K562 (cell line): ENCODE measurements around the gene B3GALNT1. TPM values are rescaled to one million over a fixed set of nuclear protein-coding genes. Genes with fewer than 3 reads are reported as not detected.

Experiments
- ATAC-seq: fragments of 200-7000 bp; cut with Tn5 transposase; 3 replicates; pipeline ENCODE4 v1.9.1; 2020; ENCODE audit warnings: moderate library complexity
- Bru-seq: library from RNA; stranded (reverse); fragments of 400-500 nt; gene quantifications from one replicate; lab custom pipeline; 2021; lab: Mats Ljungman, UMichigan
- BruChase-seq, 2 experiments: library from RNA; stranded (reverse); fragments of 400-500 nt; gene quantifications; one replicate each; lab custom pipeline; 2021; lab: Mats Ljungman, UMichigan
- BruUV-seq: library from RNA; stranded (reverse); fragments of 400-500 nt; replicated peaks from 2 replicates; lab custom pipeline; 2021; lab: Mats Ljungman, UMichigan
- CTCF ChIA-PET: fragments of 300-600 bp; formaldehyde crosslinking; extraction: SDS; loops from one replicate; lab custom pipeline; 2021; ENCODE audit warnings: low intra/inter-chr PET ratio; lab: Yijun Ruan, JAX
- POLR2A ChIA-PET: fragments of 300-600, 350-650 bp; sonication (Branson Sonifier 250); formaldehyde crosslinking; extraction: SDS; loops from one replicate; lab custom pipeline; 2021; ENCODE audit warnings: antibody characterized with exemption, inconsistent platforms; lab: Yijun Ruan, JAX
- DNase-seq, 4 experiments: peaks; one replicate each; pipeline versions ENCODE4 v3.0.0 to v3.0.0-alpha.2; 2011 to 2018; ENCODE audit warnings: low spot score in 3 of 4, mixed read lengths in 3 of 4; ENCODE audit errors: extremely low read depth in 1 of 4
- FAIRE-seq: peaks from 2 replicates; lab custom pipeline; 2011; peaks lifted over from hg19 to GRCh38; lab: Jason Lieb, UNC
- H2AFZ ChIP-seq: 2 replicates; pipeline ENCODE4 v1.6.0; 2011; ENCODE audit warnings: low read depth, low read length, control low read depth, inconsistent platforms
- H3K27ac ChIP-seq: fragments of 200-600 bp; 3 replicates; pipeline ENCODE4 v1.8.0; 2011; ENCODE audit warnings: low read depth, mild to moderate bottlenecking, control low read depth, inconsistent platforms, low read length, moderate library complexity, mixed read lengths; ENCODE audit errors: extremely low read depth
- H3K27me3 ChIP-seq, 2 experiments: fragments of 300-600 bp in 1 of 2; 2 replicates in 1 of 2; 3 replicates in 1 of 2; pipeline versions ENCODE4 v1.6.0 to v1.8.0; 2011; ENCODE audit warnings: inconsistent platforms in 2 of 2, low read length in 2 of 2, mild to moderate bottlenecking in 1 of 2, mixed read lengths in 1 of 2, moderate library complexity in 1 of 2; ENCODE audit not compliant: control insufficient read depth in 2 of 2, insufficient read depth in 2 of 2
- H3K36me3 ChIP-seq: fragments of 300-600 bp; 3 replicates; pipeline ENCODE4 v1.8.0; 2011; ENCODE audit warnings: mild to moderate bottlenecking, low read length, inconsistent platforms; ENCODE audit not compliant: control insufficient read depth, insufficient read depth
- H3K4me1 ChIP-seq, 2 experiments: fragments of 200-600 bp in 1 of 2; replicated peaks in 1 of 2; 2 replicates in 1 of 2; 3 replicates in 1 of 2; pipeline versions ENCODE4 v1.5.1 to v1.8.0; 2011; ENCODE audit warnings: inconsistent platforms in 2 of 2, low read length in 2 of 2, mild to moderate bottlenecking in 1 of 2, mixed read lengths in 1 of 2, moderate library complexity in 1 of 2; ENCODE audit not compliant: control insufficient read depth in 2 of 2, insufficient read depth in 2 of 2
- H3K4me2 ChIP-seq: 2 replicates; pipeline ENCODE4 v1.6.1; 2011; ENCODE audit warnings: low read length, control low read depth, inconsistent platforms, mixed read lengths; ENCODE audit not compliant: insufficient read depth
- H3K4me3 ChIP-seq: fragments of 200-600 bp; sonication (generic), shearing (Covaris generic); 2 replicates; pipeline ENCODE4 v1.5.1; 2016; ENCODE audit warnings: control low read depth, inconsistent platforms
- H3K79me2 ChIP-seq: fragments of 200-600 bp; 3 replicates; pipeline ENCODE4 v1.8.0; 2011; ENCODE audit warnings: low read length, inconsistent platforms; ENCODE audit not compliant: control insufficient read depth, insufficient read depth
- H3K9ac ChIP-seq, 2 experiments: 2 replicates each; pipeline versions ENCODE4 v1.6.0 to v1.6.1; 2011; ENCODE audit warnings: low read depth in 2 of 2, low read length in 2 of 2, control low read depth in 1 of 2, inconsistent platforms in 1 of 2, mild to moderate bottlenecking in 1 of 2, mixed read lengths in 1 of 2; ENCODE audit not compliant: insufficient read depth in 1 of 2
- H3K9me1 ChIP-seq: one replicate; pipeline ENCODE4 v1.6.0; 2011; ENCODE audit warnings: inconsistent platforms, mild to moderate bottlenecking, low read length, moderate library complexity; ENCODE audit not compliant: control insufficient read depth, insufficient read depth
- H3K9me3 ChIP-seq: replicated peaks from 2 replicates; pipeline ENCODE4 v1.5.1; 2011; ENCODE audit warnings: low read depth, low read length, inconsistent platforms; ENCODE audit not compliant: control insufficient read depth, insufficient read depth
- H4K20me1 ChIP-seq: replicated peaks from 2 replicates; pipeline ENCODE4 v1.6.1; 2011; ENCODE audit warnings: low read length, inconsistent platforms, mixed read lengths; ENCODE audit not compliant: control insufficient read depth, insufficient read depth
- ADNP ChIP-seq: fragments of 200-800 bp; sonication (Bioruptor generic); IDR thresholded peaks from 2 replicates; pipeline ENCODE4 v1.6.1; 2016; ENCODE audit warnings: missing genetic modification characterization, missing compliant biosample characterization
- CXXC5 ChIP-seq: fragments of 250-450 bp; sonication (Bioruptor Pico); IDR thresholded peaks from 2 replicates; pipeline ENCODE4 v1.8.0; 2022; ENCODE audit warnings: inconsistent platforms, mild to moderate bottlenecking, moderate library complexity
- L3MBTL2 ChIP-seq: fragments of 450-650 bp; IDR thresholded peaks from 2 replicates; pipeline ENCODE4 v1.6.1; 2016; ENCODE audit warnings: mild to moderate bottlenecking, moderate library complexity
- POLR2G ChIP-seq: fragments of 200-400 bp; formaldehyde crosslinking; IDR thresholded peaks from 2 replicates; pipeline ENCODE4 v1.6.1; 2017; ENCODE audit warnings: low read depth, mild to moderate bottlenecking, antibody characterized with exemption, low read length, moderate library complexity
- RBFOX2 ChIP-seq: fragments of 200-400 bp; formaldehyde crosslinking; IDR thresholded peaks from 2 replicates; pipeline ENCODE4 v1.6.1; 2017; ENCODE audit warnings: low read depth, mild to moderate bottlenecking, low read length, moderate library complexity
- ZNF551 ChIP-seq: fragments of 250-450 bp; sonication (Bioruptor Pico); IDR thresholded peaks from 2 replicates; pipeline ENCODE4 v1.5.0; 2021; ENCODE audit warnings: mild to moderate bottlenecking, moderate library complexity
- WGBS: fragments of 100-300 bp; shearing (Covaris generic); methylation state at CpG from one replicate; pipeline ENCODE4 v1.1.6; 2016; ENCODE audit warnings: low coverage, mixed read lengths; ENCODE audit not compliant: insufficient coverage; ENCODE audit errors: missing lambda C conversion rate; 5-methylcytosine and 5-hydroxymethylcytosine counted together
- in situ Hi-C: fragments of 300-500 bp; cut with MboI; formaldehyde crosslinking; loops from 4 replicates; pipeline ENCODE4 v1.15.0; 2018; ENCODE audit warnings: inconsistent platforms, mixed read lengths
- intact Hi-C: fragments of 100-400 bp; cut with micrococcal nuclease; formaldehyde crosslinking; loops from 2 replicates; pipeline ENCODE4 v1.14.2; 2022
- long read RNA-seq, 3 experiments: library from polyadenylated mRNA in 2 of 3; library from RNA in 1 of 3; unstranded in 2 of 3; stranded (forward) in 1 of 3; transcript quantifications; one replicate each; pipeline ENCODE4 v2.0.0, GENCODE V29; 2019 to 2022
- polyA minus RNA-seq, 3 experiments: library from RNA; depleted of rRNA, polyadenylated mRNA; stranded (reverse); fragments of >200 nt; gene quantifications; 2 replicates each; pipeline ENCODE4 v1.2.3, GENCODE V29; 2011
- polyA plus RNA-seq, 8 experiments: library from polyadenylated mRNA; depleted of rRNA in 4 of 8; stranded (reverse) in 5 of 8; unstranded in 3 of 8; fragments of >200 nt; fragmentation: Nextera tagmentation in 2 of 8; fragmentation: Illumina TruSeq in 1 of 8; extraction: Ambion mirVana in 2 of 8; extraction: Trizol in 1 of 8; gene quantifications; 2 replicates each; pipeline versions ENCODE4 v1.2.1 to v1.2.3, GENCODE V29; 2011 to 2014; ENCODE audit warnings: inconsistent platforms in 1 of 8, missing spikeins in 1 of 8
- total RNA-seq, 7 experiments: library from RNA; depleted of rRNA in 6 of 7; stranded (reverse); fragments of >200 nt in 6 of 7; fragmentation: Illumina TruSeq in 2 of 7; extraction: Trizol in 2 of 7; gene quantifications; 2 replicates each; pipeline versions ENCODE4 v1.2.1 to v1.2.3, GENCODE V29; 2011 to 2021; ENCODE audit warnings: low replicate concordance in 1 of 7
- TF ChIP-seq, protein P1 (sequence below): fragments of 250-450 bp; sonication (Bioruptor Pico); IDR thresholded peaks from 2 replicates; pipeline ENCODE4 v1.5.0; 2020; ENCODE audit warnings: mild to moderate bottlenecking, borderline replicate concordance
- TF ChIP-seq, protein P2 (sequence below), 2 experiments: IDR thresholded peaks; 2 replicates each; pipeline ENCODE4 v1.6.1; 2011; ENCODE audit warnings: borderline replicate concordance in 1 of 2, control low read depth in 1 of 2, low read depth in 1 of 2, low read length in 1 of 2, mild to moderate bottlenecking in 1 of 2, mixed read lengths in 1 of 2, moderate library complexity in 1 of 2; ENCODE audit not compliant: insufficient read depth in 1 of 2, insufficient read length in 1 of 2, poor library complexity in 1 of 2, severe bottlenecking in 1 of 2; ENCODE audit errors: extremely low read depth in 1 of 2

B3GALNT1 gene, protein sequence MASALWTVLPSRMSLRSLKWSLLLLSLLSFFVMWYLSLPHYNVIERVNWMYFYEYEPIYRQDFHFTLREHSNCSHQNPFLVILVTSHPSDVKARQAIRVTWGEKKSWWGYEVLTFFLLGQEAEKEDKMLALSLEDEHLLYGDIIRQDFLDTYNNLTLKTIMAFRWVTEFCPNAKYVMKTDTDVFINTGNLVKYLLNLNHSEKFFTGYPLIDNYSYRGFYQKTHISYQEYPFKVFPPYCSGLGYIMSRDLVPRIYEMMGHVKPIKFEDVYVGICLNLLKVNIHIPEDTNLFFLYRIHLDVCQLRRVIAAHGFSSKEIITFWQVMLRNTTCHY
- total RNA-seq (2011; cell fraction: chromatin; rRNA removed; ENCODE audit: low replicate concordance), result 0.90 and 1.7 TPM in 2 replicates
- 1.3 and 2.0 TPM in 2 replicates for total RNA-seq (2011; cell fraction: nucleolus; rRNA removed)
- 2.0 and 4.6 TPM in 2 replicates for total RNA-seq (2011; cell fraction: nucleoplasm; rRNA removed)
- total RNA-seq (2014; rRNA removed), result 1.5 and 1.6 TPM in 2 replicates
- total RNA-seq (2014; rRNA removed; fragmentation: Illumina TruSeq; extraction: Trizol), result 1.2 and 1.4 TPM in 2 replicates
- total RNA-seq (2015; rRNA removed; fragmentation: Illumina TruSeq; extraction: Trizol), result 1.3 and 1.4 TPM in 2 replicates
- 1.8 and 2.0 TPM in 2 replicates for total RNA-seq (2021)
- polyA plus RNA-seq (2011; rRNA removed), result 0.03 and 1.7 TPM in 2 replicates
- polyA plus RNA-seq (2011; cell fraction: cytosol; rRNA removed), result 0.04 and 2.1 TPM in 2 replicates
- 0.04 and 1.5 TPM in 2 replicates for polyA plus RNA-seq (2011; cell fraction: nucleus; rRNA removed)
- 1.0 and 1.9 TPM in 2 replicates for polyA plus RNA-seq (2012)
- polyA plus RNA-seq (2014; fragmentation: Illumina TruSeq; extraction: Trizol), result 1.00 and 1.1 TPM in 2 replicates
- polyA plus RNA-seq (2014; fragmentation: Nextera tagmentation; extraction: Ambion mirVana), result 1 to 10 TPM in 1 of 2 experiments, under 1 TPM in 1; 0.77 to 1.1 TPM
- 0.53 and 1.3 TPM in 2 replicates for polyA plus RNA-seq (2014; rRNA removed)
- 0.27 and 4.1 TPM in 2 replicates for polyA minus RNA-seq (2011; rRNA and poly(A)+ RNA removed)
- polyA minus RNA-seq (2011; cell fraction: cytosol; rRNA and poly(A)+ RNA removed), result 2.5 TPM in 1 of 2 replicates, not detected in the other
- polyA minus RNA-seq (2011; cell fraction: nucleus; rRNA and poly(A)+ RNA removed), result 1.5 TPM in 1 of 2 replicates, not detected in the other
- Bru-seq, nascent RNA, result percentile 43 among the genes with signal in this experiment
- BruChase-seq, experiment 1, labeled RNA remaining after a 2-hour chase, result percentile 40 among the genes with signal in this experiment
- percentile 37 among the genes with signal in this experiment for BruChase-seq, experiment 2, labeled RNA remaining after a 6-hour chase
- long read RNA-seq, experiment 1, partial matches to known transcripts, result 0 of 7 reads
- long read RNA-seq, experiment 1, other reads (novel, unspliced or antisense), result 3 of 7 reads
- long read RNA-seq, experiment 2, partial matches to known transcripts, result 0 of 1 reads
- long read RNA-seq, experiment 2, other reads (novel, unspliced or antisense), result 1 of 1 reads
- long read RNA-seq, experiment 3, partial matches to known transcripts, result 1 of 5 reads
- long read RNA-seq, experiment 3, other reads (novel, unspliced or antisense), result 3 of 5 reads

DNA sequence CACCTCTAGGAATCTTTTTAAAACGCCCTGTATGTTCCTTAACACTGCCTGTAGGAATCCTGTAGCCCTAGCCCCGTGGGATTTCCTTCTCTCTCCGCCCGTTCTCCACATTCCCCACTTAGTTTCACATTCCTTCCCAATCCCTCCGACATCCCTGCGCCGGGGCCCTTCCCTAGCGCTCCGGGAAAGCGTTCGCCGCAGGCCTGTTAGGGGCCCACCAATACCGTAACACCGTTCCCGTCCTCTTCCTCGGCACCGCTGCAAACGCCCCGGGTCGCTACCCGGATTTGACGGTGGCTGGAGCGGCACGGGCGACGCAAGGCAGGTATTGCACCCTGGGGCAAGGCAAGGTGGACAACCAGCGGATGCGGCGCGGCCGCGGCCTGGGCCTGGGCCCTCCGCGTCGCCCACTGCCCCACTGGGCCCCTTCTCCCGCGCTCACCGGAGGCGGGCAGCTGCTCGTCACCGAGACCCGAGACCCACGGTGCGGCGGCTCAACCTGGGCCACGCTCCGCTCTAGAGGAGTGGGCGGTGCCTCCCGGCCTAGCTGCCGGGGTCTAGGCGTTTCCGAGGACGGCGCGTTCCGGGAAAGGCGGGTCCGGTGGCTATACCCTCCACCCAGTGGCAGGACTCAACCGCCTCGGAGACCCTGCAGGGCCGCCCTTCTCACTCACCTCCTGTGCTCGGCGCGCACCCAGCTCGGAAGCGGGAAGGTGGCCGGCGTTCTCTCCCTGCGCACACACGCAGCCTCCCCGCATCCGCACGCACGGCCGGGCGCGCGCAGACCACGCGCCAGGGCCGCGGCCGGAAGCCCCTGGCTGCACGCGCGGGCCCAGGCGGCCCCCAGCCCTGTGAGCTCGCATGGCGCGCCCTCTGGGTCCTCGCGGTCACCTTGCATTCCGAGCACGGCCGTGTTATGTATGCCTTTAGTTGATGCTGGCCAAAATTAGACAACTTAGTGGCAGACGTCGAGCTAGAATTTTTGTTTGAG, at the start of gene B3GALNT1:
B3GALNT1 (minus strand) TSS at position 789 of the 991 bp plus-strand sequence. CDS start 18,595 bp downstream, outside the sequence.
- DNase-seq, result peak in 3 of 4 experiments; percentile 11 to 20 (median 12)
- Histone ChIP-seq H3K36me3 (no peaks in the 10 kb centered on the region), H3K9me3 (no peaks in the 10 kb centered on the region), H3K4me3 (peak within 1 kb of the TSS; percentile 13; the same call in 1 of the 2 replicates), H3K27me3 (peaks cover 6 to 26% of the 10 kb centered on the region in 2 experiments; a peak in 4 of 5 replicates), H3K9me1 (no peaks in the 10 kb centered on the region), H3K79me2 (no peaks in the 10 kb centered on the region), H3K4me1 (peaks cover 0 to 10% of the 10 kb centered on the region in 2 experiments; a peak in 2 of 5 replicates), H3K27ac (no peak within 1 kb of the TSS), H3K4me2 (no peak within 1 kb of the TSS), H2AFZ (peak within 1 kb of the TSS; percentile 19; the same call in 1 of the 2 replicates), H3K9ac (peak within 1 kb of the TSS in 1 of 2 experiments; percentile 64; a peak in 2 of 4 replicates), H4K20me1 (no peaks in the 10 kb centered on the region)
- POLR2A ChIA-PET, result no interaction called here
- in situ Hi-C loops (no loop called here), intact Hi-C loops (no loop called here)
- BruUV-seq, result no TSS peak
- ATAC-seq, result peak; percentile 73
- no peak for FAIRE-seq
- WGBS, result 14% methylated on average over 69 of the region's 97 CpGs
- CTCF ChIA-PET, result interaction anchor here (0.6 kb wide), 1 partner anchor 422 kb away, joined by 3 read pairs; no protein-coding TSS in a partner anchor
- TF ChIP-seq POLR2G (peak; percentile 43; the same call in 1 of the 2 replicates), L3MBTL2 (peak; percentile 58; the same call in 1 of the 2 replicates), ZNF551 (CRISPR knock-in tag) (no peak), ADNP (tag) (no peak), RBFOX2 (peak; percentile 36), CXXC5 (CRISPR knock-in tag) (0 out of 2 replicates have a peak, but pooled peaks have one; percentile 28)
- TF ChIP-seq, protein P1, sequence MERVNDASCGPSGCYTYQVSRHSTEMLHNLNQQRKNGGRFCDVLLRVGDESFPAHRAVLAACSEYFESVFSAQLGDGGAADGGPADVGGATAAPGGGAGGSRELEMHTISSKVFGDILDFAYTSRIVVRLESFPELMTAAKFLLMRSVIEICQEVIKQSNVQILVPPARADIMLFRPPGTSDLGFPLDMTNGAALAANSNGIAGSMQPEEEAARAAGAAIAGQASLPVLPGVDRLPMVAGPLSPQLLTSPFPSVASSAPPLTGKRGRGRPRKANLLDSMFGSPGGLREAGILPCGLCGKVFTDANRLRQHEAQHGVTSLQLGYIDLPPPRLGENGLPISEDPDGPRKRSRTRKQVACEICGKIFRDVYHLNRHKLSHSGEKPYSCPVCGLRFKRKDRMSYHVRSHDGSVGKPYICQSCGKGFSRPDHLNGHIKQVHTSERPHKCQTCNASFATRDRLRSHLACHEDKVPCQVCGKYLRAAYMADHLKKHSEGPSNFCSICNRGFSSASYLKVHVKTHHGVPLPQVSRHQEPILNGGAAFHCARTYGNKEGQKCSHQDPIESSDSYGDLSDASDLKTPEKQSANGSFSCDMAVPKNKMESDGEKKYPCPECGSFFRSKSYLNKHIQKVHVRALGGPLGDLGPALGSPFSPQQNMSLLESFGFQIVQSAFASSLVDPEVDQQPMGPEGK (CRISPR knock-in tag), result no peak
- TF ChIP-seq, protein P2, sequence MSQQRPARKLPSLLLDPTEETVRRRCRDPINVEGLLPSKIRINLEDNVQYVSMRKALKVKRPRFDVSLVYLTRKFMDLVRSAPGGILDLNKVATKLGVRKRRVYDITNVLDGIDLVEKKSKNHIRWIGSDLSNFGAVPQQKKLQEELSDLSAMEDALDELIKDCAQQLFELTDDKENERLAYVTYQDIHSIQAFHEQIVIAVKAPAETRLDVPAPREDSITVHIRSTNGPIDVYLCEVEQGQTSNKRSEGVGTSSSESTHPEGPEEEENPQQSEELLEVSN (IDR thresholded peaks at IDR 0.05; ENCODE audit: borderline replicate concordance in 1 of 2, extremely low read depth in 1 of 2, insufficient read depth in 1 of 2, insufficient read length in 1 of 2, low read depth in 1 of 2, low read length in 1 of 2, poor library complexity in 1 of 2, severe bottlenecking in 1 of 2), result peak in 1 of 2 experiments; percentile 77
